Mesangial cell (primary cell): ENCODE results near the gene IRX1. TPM values are rescaled to one million over a fixed set of nuclear protein-coding genes. Genes with fewer than 3 reads are reported as not detected.

Source experiments
- total RNA-seq: library from RNA; depleted of rRNA; stranded (reverse); fragments of >200 nt; gene quantifications from 2 replicates; pipeline ENCODE4 v1.2.3, GENCODE V29; 2015

IRX1 gene
- 0.81 and 5.6 TPM in 2 replicates for total RNA-seq

DNA sequence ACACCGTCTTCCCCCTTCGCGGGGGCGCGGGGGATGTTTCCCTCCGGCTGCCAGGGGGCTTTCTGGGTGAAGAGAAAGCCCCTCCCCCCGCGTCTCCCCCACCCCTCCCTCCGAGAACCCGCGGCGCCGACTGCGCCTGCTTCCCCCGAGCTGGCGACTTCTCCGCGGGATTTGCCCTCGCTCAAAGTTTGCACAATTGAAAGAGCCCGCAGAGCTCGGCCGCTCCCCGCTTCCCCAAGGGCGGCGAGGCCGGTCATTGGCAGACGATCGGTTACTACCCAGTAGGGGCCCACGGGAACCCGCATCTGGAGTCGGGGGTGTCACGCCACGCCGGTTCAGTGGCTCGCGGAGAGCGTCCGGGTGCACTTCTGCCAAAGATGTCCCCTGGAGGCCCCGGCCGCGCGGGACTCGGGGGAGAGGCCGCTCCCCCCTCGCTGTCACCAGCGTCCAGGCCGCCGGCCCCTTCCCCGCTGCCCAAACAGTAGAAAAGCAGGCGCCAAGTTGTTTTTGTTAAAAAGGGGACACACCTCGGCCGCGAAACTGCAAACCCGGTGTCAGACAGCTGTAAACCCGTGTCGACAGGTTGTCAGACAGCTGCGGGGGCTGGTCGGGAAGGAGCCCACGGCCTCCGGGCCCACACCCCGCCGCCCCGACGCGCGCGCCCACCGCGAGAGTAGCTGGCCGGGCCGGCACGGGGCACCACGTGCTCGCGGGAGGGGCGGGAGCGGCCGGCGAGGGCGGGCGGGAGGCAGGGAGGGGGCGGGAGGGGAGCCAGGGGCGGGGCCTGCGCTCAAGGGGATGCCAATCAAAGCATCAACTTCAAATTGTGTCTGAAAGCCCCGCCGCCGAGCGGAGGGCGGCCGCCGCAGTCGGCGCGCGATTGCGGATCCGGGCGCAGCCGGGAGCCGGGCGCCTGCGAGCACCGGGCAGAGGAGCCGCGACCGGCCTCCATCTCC is at the start of gene IRX1:
Gene IRX1 (plus strand): TSS at position 827 of the 956 bp plus-strand sequence. CDS start 274 bp downstream, outside the sequence.

